Subcutaneous abdominal adipose tissue (tissue), 5 donors: ENCODE results near the gene MTCL3.

Source experiments
- H3K27ac ChIP-seq: one replicate; pipeline ENCODE4 v1.7.0; 2013; ENCODE audit warnings: low read depth, mild to moderate bottlenecking, inconsistent platforms, low read length, moderate library complexity
- H3K27me3 ChIP-seq, 5 donors: one replicate each; pipeline ENCODE4 v1.7.0; 2013; ENCODE audit warnings: low read length in 5 of 5, inconsistent platforms in 1 of 5; ENCODE audit not compliant: control insufficient read depth in 5 of 5, insufficient read depth in 4 of 5
- H3K36me3 ChIP-seq, 5 donors: one replicate each; pipeline ENCODE4 v1.7.0; 2013; ENCODE audit warnings: low read length in 5 of 5; ENCODE audit not compliant: control insufficient read depth in 5 of 5, insufficient read depth in 5 of 5
- H3K4me1 ChIP-seq, 5 donors: one replicate each; pipeline ENCODE4 v1.7.0; 2013; ENCODE audit warnings: low read length in 5 of 5, mild to moderate bottlenecking in 3 of 5, moderate library complexity in 1 of 5; ENCODE audit not compliant: control insufficient read depth in 5 of 5, insufficient read depth in 5 of 5
- H3K4me3 ChIP-seq, 5 donors: one replicate each; pipeline ENCODE4 v1.7.0; 2013; ENCODE audit warnings: low read length in 5 of 5, low read depth in 1 of 5
- H3K9ac ChIP-seq, 5 donors: one replicate each; pipeline ENCODE4 v1.7.0; 2013; ENCODE audit warnings: low read length in 5 of 5, mild to moderate bottlenecking in 4 of 5, moderate library complexity in 3 of 5
- H3K9me3 ChIP-seq, 5 donors: one replicate each; pipeline ENCODE4 v1.7.0; 2013; ENCODE audit warnings: low read length in 5 of 5; ENCODE audit not compliant: control insufficient read depth in 5 of 5
- donor health status: healthy.
- donor health status: healthy.
- donor health status: healthy.
- donor health status: healthy.
- donor health status: healthy.

Gene MTCL3

DNA sequence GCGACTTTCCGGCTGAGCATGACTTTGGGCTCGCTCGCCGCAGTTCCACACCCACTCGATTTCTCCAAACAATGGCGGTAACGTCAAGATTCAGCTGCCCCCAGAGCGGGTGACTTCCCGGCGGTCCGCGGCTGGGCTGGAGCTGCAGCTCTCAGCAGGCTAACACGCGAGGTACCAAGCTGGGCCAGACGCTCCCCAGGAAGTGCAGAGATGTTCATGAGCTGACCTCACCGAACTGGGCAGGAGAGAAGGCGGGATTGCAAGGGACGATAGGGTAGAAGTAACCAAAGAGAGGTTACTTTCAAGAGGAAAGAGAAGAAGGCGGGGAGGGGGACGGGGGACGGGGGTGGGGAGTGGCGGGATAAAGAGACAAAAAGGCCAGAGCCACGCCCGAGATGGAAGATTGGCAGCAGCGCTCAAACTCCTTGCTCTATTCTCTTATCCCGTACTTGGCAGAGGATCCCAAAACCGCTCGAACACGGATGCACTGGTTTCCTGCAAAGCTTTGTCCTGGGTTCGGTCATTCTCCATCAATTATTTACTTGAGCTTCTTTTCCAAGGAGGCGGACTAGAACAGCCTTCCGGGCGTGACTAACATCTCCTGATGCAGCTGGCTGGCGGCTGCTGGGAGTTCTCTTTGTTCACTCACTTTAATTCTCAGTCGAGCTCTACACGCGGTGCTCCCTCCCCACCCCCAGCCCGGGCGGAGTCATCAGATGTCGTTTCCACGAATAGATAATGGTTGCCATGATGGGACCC, at the start of gene MTCL3:
TSS of gene MTCL3 (minus strand) at position 626 of the 759 bp plus-strand sequence.
- peaks cover 0 to 33% (median 27%) of the 10 kb centered on the region in 5 donors for H3K4me1 ChIP-seq
- H3K9ac ChIP-seq = no peak within 1 kb of the TSS
- no peak within 1 kb of the TSS for H3K27ac ChIP-seq
- H3K27me3 ChIP-seq = peaks cover 10 to 42% (median 32%) of the 10 kb centered on the region in 5 donors
- no peaks in the 10 kb centered on the region for H3K36me3 ChIP-seq
- no peak within 1 kb of the TSS for H3K4me3 ChIP-seq
- no peaks in the 10 kb centered on the region for H3K9me3 ChIP-seq

DNA sequence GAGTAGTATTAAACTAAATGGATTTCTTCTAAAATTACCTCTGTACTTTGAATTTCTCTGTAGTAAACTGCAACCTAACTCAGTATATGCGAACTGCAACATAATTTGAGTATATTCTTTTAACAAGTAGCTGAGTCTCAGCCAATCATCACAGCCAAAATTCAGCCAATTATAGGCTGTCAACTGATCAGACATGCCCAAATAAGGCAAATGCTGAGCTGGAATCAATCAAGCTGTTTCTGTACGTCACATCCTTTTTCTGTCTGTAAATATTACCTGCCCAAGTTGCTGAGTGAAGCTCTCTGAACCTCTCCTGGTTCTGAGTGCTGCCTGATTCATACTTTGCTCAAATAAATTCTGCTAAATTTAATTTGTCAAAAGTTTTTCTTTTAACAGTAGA, 48.3 kb upstream of the MTCL3 start:
- Histone ChIP-seq H3K27me3 (no peaks in the 10 kb centered on the region), H3K4me1 (no peaks in the 10 kb centered on the region), H3K27ac (no peak overlapping the region), H3K9me3 (no peaks in the 10 kb centered on the region), H3K9ac (no peak overlapping the region), H3K4me3 (no peak overlapping the region), H3K36me3 (no peaks in the 10 kb centered on the region)

- no peaks in the 10 kb centered on the region for H3K4me1 ChIP-seq
- no peak overlapping the region for H3K9ac ChIP-seq
- H3K9me3 ChIP-seq = no peaks in the 10 kb centered on the region
- no peak overlapping the region for H3K27ac ChIP-seq
- H3K27me3 ChIP-seq = no peaks in the 10 kb centered on the region
- H3K36me3 ChIP-seq = no peaks in the 10 kb centered on the region
- H3K4me3 ChIP-seq = no peak overlapping the region
These were observed 47.5 kb upstream of the MTCL3 start for GRCh38 chr6:127566651-127567050.

GRCh38 chr6:127566119-127566518, 47.0 kb upstream of the MTCL3 start:
- no peak overlapping the region for H3K9ac ChIP-seq
- no peak overlapping the region for H3K27ac ChIP-seq
- H3K4me1 ChIP-seq = no peaks in the 10 kb centered on the region
- H3K9me3 ChIP-seq = no peaks in the 10 kb centered on the region
- no peaks in the 10 kb centered on the region for H3K36me3 ChIP-seq
- H3K4me3 ChIP-seq = no peak overlapping the region
- no peaks in the 10 kb centered on the region for H3K27me3 ChIP-seq

- H3K27me3 ChIP-seq = no peaks in the 10 kb centered on the region
- H3K36me3 ChIP-seq = no peaks in the 10 kb centered on the region
- H3K9ac ChIP-seq = no peak overlapping the region
- no peak overlapping the region for H3K27ac ChIP-seq
- no peak overlapping the region for H3K4me3 ChIP-seq
- no peaks in the 10 kb centered on the region for H3K4me1 ChIP-seq
- H3K9me3 ChIP-seq = no peaks in the 10 kb centered on the region
These were observed 45.6 kb upstream of the MTCL3 start for GRCh38 chr6:127564761-127565160.

- H3K36me3 ChIP-seq = no peaks in the 10 kb centered on the region
- no peaks in the 10 kb centered on the region for H3K9me3 ChIP-seq
- H3K4me3 ChIP-seq = no peak overlapping the region
- H3K9ac ChIP-seq = no peak overlapping the region
- H3K4me1 ChIP-seq = no peaks in the 10 kb centered on the region
- no peak overlapping the region for H3K27ac ChIP-seq
- no peaks in the 10 kb centered on the region for H3K27me3 ChIP-seq
These were observed 42.5 kb upstream of the MTCL3 start for GRCh38 chr6:127561660-127562059.

DNA sequence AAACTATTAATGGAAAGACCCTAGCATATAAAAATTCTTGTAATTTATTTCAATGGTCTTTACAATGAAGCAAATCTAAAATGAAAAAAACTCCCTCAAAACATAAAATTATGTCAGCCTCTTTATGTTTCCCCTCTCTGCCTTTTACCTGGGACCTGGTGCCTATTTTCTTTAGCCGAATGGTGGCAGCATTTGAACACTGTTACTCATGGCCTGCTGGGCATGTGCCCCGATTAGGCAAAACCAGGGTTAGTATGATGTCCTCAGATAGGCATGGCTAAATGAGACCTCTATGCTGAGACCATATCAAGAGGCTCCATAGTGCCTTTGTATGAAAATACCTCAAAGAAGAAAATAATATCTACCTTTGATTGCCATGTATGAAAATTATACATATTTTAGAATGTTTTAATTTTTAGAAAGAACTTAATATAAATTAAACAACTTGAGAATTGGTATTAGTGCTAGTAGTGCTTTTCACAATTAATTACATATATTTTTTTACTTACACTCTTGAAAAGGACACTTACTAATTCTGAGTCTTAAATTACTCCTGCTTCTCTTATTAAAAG, 35.4 kb upstream of the MTCL3 start:
- Histone ChIP-seq H3K9me3 (no peaks in the 10 kb centered on the region), H3K9ac (no peak overlapping the region), H3K36me3 (no peaks in the 10 kb centered on the region), H3K4me1 (no peaks in the 10 kb centered on the region), H3K27me3 (peaks cover 0 to 3% (median 0%) of the 10 kb centered on the region in 5 donors), H3K27ac (no peak overlapping the region), H3K4me3 (no peak overlapping the region)

DNA sequence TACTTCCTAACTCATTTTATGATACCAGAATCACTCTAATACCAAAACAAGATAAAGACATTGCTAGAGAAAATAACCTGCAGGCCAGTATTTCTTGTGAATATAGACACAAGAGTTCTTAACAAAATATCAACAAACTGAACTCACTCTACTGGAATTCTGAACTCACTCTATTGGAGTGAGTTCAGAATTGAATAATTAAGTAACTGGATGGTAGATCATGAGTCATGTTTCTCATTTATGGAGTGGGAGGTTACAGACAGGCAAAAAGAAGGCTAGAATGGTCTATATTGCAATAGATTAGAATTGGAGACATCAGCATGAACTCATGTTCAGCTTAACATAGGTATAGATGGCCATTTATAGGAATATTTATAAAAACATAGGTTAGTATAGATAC, 31.3 kb upstream of the MTCL3 start:
- Histone ChIP-seq H3K27me3 (no peaks in the 10 kb centered on the region), H3K4me1 (no peaks in the 10 kb centered on the region), H3K36me3 (no peaks in the 10 kb centered on the region), H3K9ac (no peak overlapping the region), H3K9me3 (no peaks in the 10 kb centered on the region), H3K27ac (no peak overlapping the region), H3K4me3 (no peak overlapping the region)

- Histone ChIP-seq H3K9me3 (no peaks in the 10 kb centered on the region), H3K4me3 (no peak overlapping the region), H3K27ac (no peak overlapping the region), H3K4me1 (no peaks in the 10 kb centered on the region), H3K9ac (no peak overlapping the region), H3K27me3 (no peaks in the 10 kb centered on the region), H3K36me3 (no peaks in the 10 kb centered on the region)
These were observed 28.9 kb upstream of the MTCL3 start for GRCh38 chr6:127547904-127548649.

DNA sequence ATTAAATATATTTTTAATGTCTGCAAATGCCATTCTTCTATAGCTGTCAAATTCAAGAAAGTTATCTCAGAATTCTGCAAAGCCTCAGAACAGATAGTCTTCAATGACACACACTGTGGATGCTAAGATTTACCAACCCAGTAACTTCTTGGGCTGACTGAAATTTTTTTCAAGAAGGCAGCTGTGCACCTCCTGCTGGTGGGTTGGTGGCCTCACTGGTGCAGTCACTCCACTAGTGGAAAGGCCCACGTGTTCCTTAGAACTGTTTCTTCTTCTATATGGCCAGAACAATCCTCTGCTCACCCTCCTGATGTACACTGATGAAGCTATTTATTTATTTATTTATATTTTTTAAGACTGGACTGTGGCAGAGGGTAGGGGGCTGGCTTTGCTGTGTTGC, 28.1 kb upstream of the MTCL3 start:
- Histone ChIP-seq H3K4me1 (no peaks in the 10 kb centered on the region), H3K36me3 (no peaks in the 10 kb centered on the region), H3K27me3 (no peaks in the 10 kb centered on the region), H3K4me3 (no peak overlapping the region), H3K27ac (no peak overlapping the region), H3K9me3 (no peaks in the 10 kb centered on the region), H3K9ac (no peak overlapping the region)
